Adipose tissue (tissue), 3 donors: ENCODE results near the gene TBC1D8. TPM values are rescaled to one million over a fixed set of nuclear protein-coding genes. Genes with fewer than 3 reads are reported as not detected.
"Not testable (repeated sequence)": the region's sequence is repeated elsewhere in the genome, so short reads cannot be mapped to it uniquely, and the experiment has no call there.

Experiments
- H3K27ac ChIP-seq: one replicate; pipeline ENCODE4 v1.5.1; 2013; ENCODE audit warnings: low read depth, low read length
- WGBS, 3 donors: extraction: QIAGEN DNeasy Blood & Tissue Kit; methylation state at CpG; one replicate each; pipeline ENCODE4 v1.1.7; 2013; 5-methylcytosine and 5-hydroxymethylcytosine counted together
- polyA plus RNA-seq, 3 donors: library from polyadenylated mRNA; stranded (reverse); fragments of 200-250 nt; gene quantifications; one replicate each; pipeline ENCODE4 v1.2.3, GENCODE V29; 2013
- donor health status: healthy with polysubstance abuse.
- donor health status: Bipolar disorder and iron deficiency.
- donor health status: healthy.

Gene TBC1D8
- polyA plus RNA-seq, 3 donors = 10.2 to 19.9 (median 11.9) TPM

DNA sequence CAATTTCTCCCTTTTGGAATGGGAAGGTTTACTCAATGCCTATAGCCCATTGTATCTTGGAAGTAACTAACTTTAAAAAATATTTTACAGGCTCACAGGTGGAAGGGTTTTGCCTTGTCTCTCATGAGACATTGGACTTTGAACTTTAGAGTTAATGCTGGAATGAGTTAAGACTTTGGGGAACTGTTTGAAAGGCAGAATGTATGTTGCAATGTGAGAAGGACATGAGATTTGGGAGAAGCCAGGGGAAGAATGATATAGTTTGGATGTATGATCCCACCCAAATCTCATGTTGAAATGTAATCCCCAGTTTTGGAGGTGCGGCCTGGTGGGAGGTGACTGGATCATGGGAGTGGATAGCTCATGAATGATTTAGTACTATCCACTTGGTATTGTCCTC lies 17.5 kb upstream of the TBC1D8 start:
- 96 to 98% (median 96%) methylated on average over 1 of the region's 1 CpG for WGBS, 3 donors
- H3K27ac ChIP-seq = no peak overlapping the region

- H3K27ac ChIP-seq = not testable (repeated sequence)
- WGBS, 3 donors = 67 to 94% (median 72%) methylated on average over 2 of the region's 2 CpGs
Measured at GRCh38 chr2:101167532-101167931, 16.4 kb upstream of the TBC1D8 start.

GRCh38 chr2:101164021-101164420 lies 12.8 kb upstream of the TBC1D8 start:
- WGBS, 3 donors = 86 to 90% (median 89%) methylated on average over 2 of the region's 2 CpGs
- no peak overlapping the region for H3K27ac ChIP-seq

DNA sequence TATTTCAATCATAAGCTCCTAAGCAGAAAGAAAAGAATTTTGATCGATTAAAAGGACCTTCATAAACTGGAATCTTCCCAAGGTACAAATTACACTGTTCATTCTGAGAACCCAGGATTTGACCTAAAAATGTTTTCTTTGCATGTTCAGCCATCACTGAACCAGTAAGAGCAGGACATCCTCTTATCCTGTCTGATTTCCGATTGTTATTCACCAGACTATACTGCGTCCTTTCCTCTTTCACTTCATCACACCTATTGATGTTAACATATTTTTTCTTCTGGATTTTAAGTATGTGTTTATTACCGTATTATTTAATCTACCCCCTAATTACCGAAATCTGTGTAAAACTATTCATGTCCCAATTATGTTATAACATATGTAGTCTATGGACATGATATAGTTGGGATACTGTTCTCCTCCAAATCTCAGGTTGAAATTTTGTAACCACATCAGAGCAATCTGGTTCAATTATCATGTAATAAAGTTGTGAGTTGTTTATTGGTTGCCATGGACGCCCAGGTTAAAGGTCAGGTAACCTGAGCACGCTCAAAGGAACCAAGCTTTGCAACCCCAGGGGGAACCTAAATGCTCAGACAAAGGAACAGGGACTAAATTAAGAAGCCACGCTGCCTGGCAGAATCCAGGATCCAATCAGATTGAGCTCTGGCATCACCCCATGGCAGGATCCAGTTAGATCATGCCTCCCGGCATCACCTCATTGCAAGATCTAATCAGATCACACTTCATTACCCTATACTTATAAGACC lies 11.6 kb upstream of the TBC1D8 start:
- 68 to 77% (median 76%) methylated on average over 9 of the region's 9 CpGs for WGBS, 3 donors
- H3K27ac ChIP-seq = no peak overlapping the region

DNA sequence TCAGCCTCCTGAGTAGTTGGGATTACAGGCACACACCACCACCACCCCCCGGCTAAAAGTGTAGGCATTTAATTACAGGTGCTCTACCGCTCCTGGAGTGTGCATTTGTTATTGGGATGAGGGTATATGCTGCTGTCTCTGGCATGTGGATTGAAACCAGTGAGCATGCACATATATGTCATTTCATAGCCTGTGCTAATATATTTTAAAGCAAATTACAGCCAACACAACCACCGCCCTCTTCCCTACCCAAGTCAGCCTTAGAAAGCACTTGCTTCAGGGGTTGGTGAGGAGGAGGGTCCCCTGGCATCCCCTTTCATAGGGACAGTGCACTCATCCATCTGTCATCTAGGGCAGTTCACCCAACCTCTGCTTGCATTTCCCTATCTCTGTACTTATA lies 10.5 kb upstream of the TBC1D8 start:
- 93 to 96% (median 94%) methylated on average over 3 of the region's 3 CpGs for WGBS, 3 donors
- H3K27ac ChIP-seq = no peak overlapping the region

DNA sequence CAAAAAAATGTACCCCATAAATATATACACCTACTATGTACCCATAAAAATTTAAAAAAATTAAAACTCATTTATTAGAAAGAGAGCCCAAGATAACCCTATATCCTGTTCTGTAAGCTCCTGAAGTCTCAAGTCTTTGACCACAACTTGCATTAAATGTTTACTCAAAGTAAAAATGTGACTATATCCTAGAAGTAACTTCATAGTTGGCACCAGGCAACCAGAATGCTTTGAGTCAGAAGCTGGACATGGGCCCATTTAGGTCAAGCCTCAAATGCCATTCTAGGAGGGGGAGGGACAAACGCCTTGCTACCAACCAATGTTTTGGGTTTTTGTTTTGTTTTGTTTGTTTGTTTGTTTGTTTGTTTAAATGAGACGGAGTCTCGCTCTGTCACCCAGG lies 9.3 kb upstream of the TBC1D8 start:
- no peak overlapping the region for H3K27ac ChIP-seq
- 80 to 90% (median 90%) methylated on average over 3 of the region's 3 CpGs for WGBS, 3 donors

- no peak overlapping the region for H3K27ac ChIP-seq
- 75 to 98% (median 98%) methylated on average over 2 of the region's 2 CpGs for WGBS, 3 donors
Measured at GRCh38 chr2:101159526-101159925, 8.3 kb upstream of the TBC1D8 start.

GRCh38 chr2:101157272-101157671 lies 6.1 kb upstream of the TBC1D8 start:
- H3K27ac ChIP-seq = no peak overlapping the region
- 89 to 93% (median 91%) methylated on average over 6 of the region's 6 CpGs for WGBS, 3 donors

DNA sequence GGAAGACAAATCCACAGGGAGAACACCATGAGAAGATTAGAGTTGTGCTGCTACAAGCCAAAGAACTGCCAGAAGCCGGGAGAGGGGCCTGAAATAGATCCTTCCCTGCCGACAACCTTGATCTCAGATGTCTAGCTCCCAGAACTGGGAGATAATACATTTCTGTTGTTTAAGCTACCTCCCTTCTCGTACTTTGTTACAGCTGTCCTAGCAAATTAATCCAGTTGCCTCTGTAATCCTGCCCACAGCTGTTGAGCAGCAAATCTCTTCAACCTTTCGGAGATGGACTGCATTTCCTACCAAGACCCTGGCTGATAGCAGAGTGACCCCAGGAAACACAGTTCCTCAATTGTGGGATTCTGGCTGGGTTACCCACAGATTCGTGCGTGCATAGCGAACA lies 2.6 kb upstream of the TBC1D8 start:
- 63 to 80% (median 79%) methylated on average over 7 of the region's 7 CpGs for WGBS, 3 donors
- H3K27ac ChIP-seq = no peak overlapping the region

GRCh38 chr2:101153077-101153707 lies 2.0 kb upstream of the TBC1D8 start:
- H3K27ac ChIP-seq = no peak overlapping the region
- 77 to 87% (median 83%) methylated on average over 9 of the region's 9 CpGs for WGBS, 3 donors

DNA sequence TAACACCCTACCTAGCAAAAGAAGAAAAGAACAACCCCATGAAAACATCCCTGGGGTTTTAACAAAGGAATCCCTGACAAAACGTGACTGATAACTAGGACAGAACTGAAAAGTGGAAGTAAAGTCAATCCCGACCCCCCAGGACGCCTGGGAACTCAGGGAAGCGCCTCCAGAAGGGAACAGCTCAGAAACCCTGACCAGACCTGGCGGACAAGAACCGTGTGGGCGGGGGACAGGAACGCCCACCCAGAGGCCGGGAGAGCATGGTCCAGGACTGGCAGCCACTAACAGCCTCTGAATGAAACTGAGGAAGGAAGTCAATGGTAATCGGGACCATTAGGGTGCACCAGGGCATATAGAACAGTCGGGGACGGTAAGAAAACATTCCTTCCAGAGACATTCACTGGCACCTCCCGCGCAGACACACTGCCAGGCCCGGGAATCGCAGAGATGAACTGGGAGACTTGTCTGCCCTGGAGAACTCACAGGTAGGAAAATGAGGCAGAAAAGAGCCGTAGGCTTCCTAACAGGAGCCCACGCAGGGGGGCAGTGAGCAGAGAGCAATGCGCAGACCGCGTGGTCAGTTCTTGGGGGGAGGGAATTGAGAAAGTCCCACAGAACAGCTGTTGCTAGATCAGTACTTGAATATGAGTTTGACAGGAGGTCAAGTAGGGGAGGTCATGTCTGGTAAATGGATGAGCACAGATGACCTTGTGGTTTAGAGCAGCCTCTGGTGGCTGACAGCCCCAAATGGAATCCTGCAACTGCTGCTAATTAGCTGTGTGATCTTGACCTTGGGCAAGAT lies 1.3 kb upstream of the TBC1D8 start:
- H3K27ac ChIP-seq = no peak overlapping the region
- 6 to 19% (median 7%) methylated on average over 21 of the region's 21 CpGs for WGBS, 3 donors

- H3K27ac ChIP-seq = no peak overlapping the region
- WGBS, 3 donors = 2 to 6% (median 4%) methylated on average over 14 of the region's 14 CpGs
Measured at GRCh38 chr2:101151859-101152271, 683 bp upstream of the TBC1D8 start.

- H3K27ac ChIP-seq = no peak overlapping the region
- 2 to 4% (median 3%) methylated on average over 60 to 76 of the region's 76 CpGs for WGBS, 3 donors
Measured at GRCh38 chr2:101150306-101151145, 656 bp downstream of the TBC1D8 start.

DNA sequence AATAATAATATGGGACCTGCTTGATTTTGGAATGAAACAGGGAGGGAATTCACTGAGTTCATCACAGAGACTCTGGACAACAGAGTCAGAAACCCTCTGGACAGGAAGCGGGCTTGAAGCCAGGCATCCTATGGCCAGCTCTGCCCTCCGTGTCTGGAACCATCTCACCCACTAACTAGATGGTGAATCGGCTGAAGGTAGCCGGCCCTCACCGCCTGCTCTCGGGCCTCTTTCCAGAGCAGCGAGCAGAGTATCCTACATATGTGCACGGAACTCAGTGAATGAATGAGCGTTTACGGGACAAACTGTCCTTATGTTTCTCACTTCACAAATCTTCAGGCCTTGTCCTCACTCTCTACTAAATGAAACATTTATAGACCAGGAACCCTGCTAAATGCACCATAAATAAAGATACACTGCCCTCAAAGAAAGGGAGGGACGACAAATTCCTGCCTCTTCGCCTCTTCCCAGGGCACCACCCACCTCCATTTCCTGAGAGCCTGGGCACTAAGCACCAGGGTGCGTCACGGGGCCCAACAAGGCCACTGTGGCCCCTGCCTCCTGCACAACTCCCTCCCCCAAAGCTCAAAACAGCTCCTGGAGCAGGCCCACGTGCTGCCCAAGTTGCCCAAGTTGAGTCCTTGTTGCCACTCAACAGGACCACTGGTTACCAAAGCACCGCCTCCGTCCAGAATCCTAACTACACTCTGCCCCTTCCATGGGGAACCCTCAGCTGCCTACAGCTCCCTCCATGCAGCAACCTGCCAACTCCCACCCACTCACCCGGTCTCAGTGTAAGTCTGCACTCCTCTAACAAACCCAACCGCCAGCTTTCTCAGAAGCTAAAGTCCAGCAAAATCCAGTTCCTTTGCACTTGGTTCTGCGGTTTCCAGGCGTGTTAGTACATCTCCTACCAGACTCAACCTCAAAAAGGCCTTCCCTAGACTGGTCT lies 1.7 kb downstream of the TBC1D8 start:
- 43 to 90% (median 81%) methylated on average over 21 of the region's 21 CpGs for WGBS, 3 donors
- H3K27ac ChIP-seq = no peak overlapping the region

DNA sequence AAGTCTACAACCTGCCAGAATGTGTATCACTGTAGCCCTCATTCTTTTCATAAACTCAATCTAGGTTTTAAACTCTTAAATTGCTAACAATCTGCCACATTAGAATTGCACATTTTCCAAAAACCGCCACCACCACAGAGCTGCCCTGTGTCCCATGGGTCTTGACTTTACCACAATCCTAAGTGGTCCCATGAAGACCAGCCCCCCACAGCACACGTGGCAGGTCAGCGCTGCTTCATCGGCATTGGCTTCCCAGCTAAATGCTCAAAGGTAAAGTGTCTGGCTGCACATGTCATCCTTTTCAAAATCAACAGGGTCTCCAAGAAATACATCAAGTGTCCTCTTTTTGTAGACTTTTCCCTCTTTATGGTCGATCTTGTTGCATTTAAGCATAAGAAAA lies 2.4 kb downstream of the TBC1D8 start:
- 86 to 99% (median 95%) methylated on average over 5 of the region's 5 CpGs for WGBS, 3 donors
- no peak overlapping the region for H3K27ac ChIP-seq

DNA sequence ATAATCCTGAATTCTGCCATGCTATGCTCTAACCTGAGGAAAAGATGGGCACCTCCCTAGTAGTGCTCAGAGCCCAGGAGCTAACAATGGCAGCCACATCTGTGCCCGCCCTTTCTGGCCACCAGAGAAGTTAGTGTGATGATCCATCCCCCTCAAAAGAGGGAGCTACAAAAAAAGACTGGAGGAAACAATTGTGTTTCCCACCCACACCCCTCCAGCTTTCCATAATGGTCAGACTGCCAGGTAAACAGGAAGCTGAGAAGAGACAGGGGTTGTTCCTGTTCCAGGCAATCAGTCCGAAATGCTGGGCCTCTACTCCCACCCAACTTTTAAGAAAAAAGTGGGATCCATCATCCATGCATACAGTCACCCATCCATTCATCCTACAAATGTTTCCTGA lies 3.2 kb downstream of the TBC1D8 start:
- H3K27ac ChIP-seq = no peak overlapping the region
- WGBS, 3 donors = 66 to 81% (median 68%) methylated on average over 2 of the region's 2 CpGs

DNA sequence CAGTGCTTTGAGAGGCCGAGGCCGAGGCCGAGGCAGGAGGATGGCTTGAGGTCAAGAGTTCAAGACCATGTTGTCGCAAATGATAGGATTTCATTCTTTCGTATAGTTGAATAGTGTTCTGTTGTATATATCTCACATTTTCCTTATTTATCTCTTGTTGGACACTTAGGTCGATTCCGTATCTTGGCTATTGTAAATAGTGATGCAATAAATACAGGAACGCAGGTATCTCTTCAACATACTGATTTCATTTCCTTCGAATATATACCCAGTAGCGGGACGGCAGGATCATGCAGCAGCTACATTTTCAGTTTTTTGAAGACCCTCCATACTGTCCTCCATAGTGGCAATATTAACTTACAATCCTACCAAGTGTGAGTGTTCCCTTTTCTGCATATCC lies 4.1 kb downstream of the TBC1D8 start:
- 85 to 95% (median 93%) methylated on average over 11 of the region's 11 CpGs for WGBS, 3 donors
- no peak overlapping the region for H3K27ac ChIP-seq
